Measurements from ENCODE around the gene BTK. TPM values are rescaled to one million over a fixed set of nuclear protein-coding genes. Genes with fewer than 3 reads are reported as not detected.

BTK gene
- total RNA-seq, 1 experiment from 2014 or later = 0.35 TPM

DNA sequence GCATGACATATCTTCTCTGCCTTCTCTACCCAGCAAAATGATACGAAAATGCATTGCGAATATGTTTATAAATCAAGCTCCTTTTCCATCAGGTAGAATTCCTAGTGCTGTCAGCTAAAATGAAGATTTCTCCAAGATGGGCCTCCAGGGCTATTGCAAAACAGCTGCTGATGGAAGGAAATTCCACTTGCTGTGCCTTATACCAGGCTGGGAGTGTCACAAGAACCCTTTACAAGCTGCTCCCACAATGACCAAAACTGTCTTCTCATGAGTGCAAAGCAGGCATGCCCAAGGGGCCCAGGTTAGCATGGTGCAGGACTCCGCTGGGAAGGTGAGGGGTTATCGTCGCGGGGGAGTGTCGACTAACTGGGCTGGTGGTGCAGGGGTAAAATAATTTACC is 30.7 kb upstream of the BTK start:
- Histone ChIP-seq H3K27me3 (ENCODE audit: insufficient read depth, low read length) (no peaks in the 10 kb centered on the region), H3K9ac (ENCODE audit: extremely low read depth, insufficient read length, low read length) (no peak overlapping the region), H2BK20ac (ENCODE audit: low read depth, low read length, poor library complexity, severe bottlenecking) (no peak overlapping the region), H2BK120ac (ENCODE audit: low read depth, low read length, poor library complexity, severe bottlenecking) (no peak overlapping the region), H4K20me1 (ENCODE audit: control insufficient read depth, insufficient read depth, insufficient read length) (no peaks in the 10 kb centered on the region), H3K18ac (ENCODE audit: insufficient read length, low read depth, low read length) (no peak overlapping the region), H2BK12ac (ENCODE audit: insufficient read length, low read depth, low read length) (no peak overlapping the region), H4K5ac (ENCODE audit: insufficient read length, low read depth, low read length) (no peak overlapping the region), H3T11ph (ENCODE audit: low read length) (no peak overlapping the region), H3K56ac (ENCODE audit: insufficient read length, low read depth, low read length) (no peak overlapping the region), H4K91ac (ENCODE audit: insufficient read length, low read depth, low read length) (no peak overlapping the region), H3K23ac (ENCODE audit: insufficient read length, low read depth, low read length) (no peak overlapping the region), H3K23me2 (ENCODE audit: insufficient read length, low read depth, low read length, poor library complexity, severe bottlenecking) (no peaks in the 10 kb centered on the region), H3K4me2 (ENCODE audit: insufficient read depth, insufficient read length, low read length) (no peak overlapping the region), H2BK15ac (ENCODE audit: low read depth, low read length) (no peak overlapping the region), H4K8ac (replicated peaks; ENCODE audit: insufficient read length, low read depth, low read length) (no peak overlapping the region), H2BK5ac (ENCODE audit: insufficient read length, low read length) (no peak overlapping the region), H3K9me3 (ENCODE audit: control insufficient read depth, low read depth, low read length) (peaks cover 21% of the 10 kb centered on the region), H3K27ac (ENCODE audit: insufficient read length, low read depth, low read length) (no peak overlapping the region), H3K79me1 (ENCODE audit: insufficient read depth, low read depth, low read length, poor library complexity, severe bottlenecking) (no peaks in the 10 kb centered on the region), H3K14ac (ENCODE audit: insufficient read depth, low read length) (no peak overlapping the region), H3K4ac (ENCODE audit: low read depth, low read length) (no peak overlapping the region), H3K79me2 (ENCODE audit: insufficient read depth, low read length) (no peaks in the 10 kb centered on the region), H3K4me1 (ENCODE audit: insufficient read depth, low read length) (no peaks in the 10 kb centered on the region), H2AK5ac (ENCODE audit: insufficient read length, low read length) (no peak overlapping the region), H2AFZ (ENCODE audit: low read length) (no peak overlapping the region)
- H3K27ac Mint-ChIP-seq = no peak overlapping the region
- TF ChIP-seq, protein P1, sequence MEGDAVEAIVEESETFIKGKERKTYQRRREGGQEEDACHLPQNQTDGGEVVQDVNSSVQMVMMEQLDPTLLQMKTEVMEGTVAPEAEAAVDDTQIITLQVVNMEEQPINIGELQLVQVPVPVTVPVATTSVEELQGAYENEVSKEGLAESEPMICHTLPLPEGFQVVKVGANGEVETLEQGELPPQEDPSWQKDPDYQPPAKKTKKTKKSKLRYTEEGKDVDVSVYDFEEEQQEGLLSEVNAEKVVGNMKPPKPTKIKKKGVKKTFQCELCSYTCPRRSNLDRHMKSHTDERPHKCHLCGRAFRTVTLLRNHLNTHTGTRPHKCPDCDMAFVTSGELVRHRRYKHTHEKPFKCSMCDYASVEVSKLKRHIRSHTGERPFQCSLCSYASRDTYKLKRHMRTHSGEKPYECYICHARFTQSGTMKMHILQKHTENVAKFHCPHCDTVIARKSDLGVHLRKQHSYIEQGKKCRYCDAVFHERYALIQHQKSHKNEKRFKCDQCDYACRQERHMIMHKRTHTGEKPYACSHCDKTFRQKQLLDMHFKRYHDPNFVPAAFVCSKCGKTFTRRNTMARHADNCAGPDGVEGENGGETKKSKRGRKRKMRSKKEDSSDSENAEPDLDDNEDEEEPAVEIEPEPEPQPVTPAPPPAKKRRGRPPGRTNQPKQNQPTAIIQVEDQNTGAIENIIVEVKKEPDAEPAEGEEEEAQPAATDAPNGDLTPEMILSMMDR (conservative IDR thresholded peaks at IDR 0.05) = no peak
- no peak for DNase-seq
- peaks cover 24 to 26% of the 10 kb centered on the region in 2 experiments for H3K4me1 Mint-ChIP-seq
- H3K27me3 Mint-ChIP-seq (ENCODE audit: low read depth) = no peaks in the 10 kb centered on the region; the same call in none of the 2 replicates
- H3K9me3 Mint-ChIP-seq = peaks cover 73 to 79% of the 10 kb centered on the region in 2 experiments
- WGBS (ENCODE audit: extremely low coverage, insufficient read length, low lambda C conversion rate) = no CpG with 5 or more reads among the region's 7 CpGs
- H3K4me3 Mint-ChIP-seq = no peak overlapping the region; a peak in 1 of 5 replicates
- peaks cover 20 to 40% (median 35%) of the 10 kb centered on the region in 3 experiments for H3K36me3 Mint-ChIP-seq (ENCODE audit: insufficient read depth in 1 of 3, low read depth in 3 of 3)

Measured in H9 (cell line).